GM19099 (cell line): Measurements from ENCODE around the gene NID1.

Experiments used
- POLR2A ChIP-seq: IDR thresholded peaks from 3 replicates; pipeline ENCODE4 v1.6.1; 2011; ENCODE audit warnings: low read depth; ENCODE audit not compliant: insufficient read length; ENCODE audit errors: extremely low read depth

NID1 gene

DNA sequence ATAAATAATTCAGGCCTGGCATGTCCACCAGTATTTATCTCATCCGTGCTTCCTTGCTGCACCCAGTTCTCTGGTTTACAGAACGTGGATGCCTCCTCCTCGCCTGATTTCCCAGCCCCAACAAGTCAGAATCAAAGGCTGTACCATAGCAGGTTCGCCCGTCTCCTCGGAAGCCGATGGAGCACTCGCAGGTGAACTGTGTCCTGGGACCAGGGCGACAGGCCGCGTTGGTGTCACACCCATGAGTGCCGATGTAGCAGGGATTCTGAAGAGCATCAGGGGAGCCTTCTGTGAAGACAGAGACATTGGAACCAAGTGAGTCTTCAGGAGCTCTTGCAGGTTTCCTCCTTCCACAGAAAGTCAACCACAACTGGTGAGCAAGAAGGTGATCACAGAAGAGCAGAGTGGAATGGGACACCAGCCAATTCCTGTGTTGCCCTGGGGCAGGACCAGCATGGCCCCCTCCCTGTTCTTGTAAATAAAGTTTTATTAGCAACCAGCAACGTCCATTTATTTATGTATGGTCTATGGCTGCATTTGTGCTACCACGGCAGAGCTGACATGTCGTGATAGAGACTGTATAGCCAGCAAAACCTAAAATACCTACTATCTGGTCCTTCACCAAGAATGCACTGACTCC, 40.8 kb downstream of the NID1 start:
- TF ChIP-seq POLR2A, result no peak

DNA sequence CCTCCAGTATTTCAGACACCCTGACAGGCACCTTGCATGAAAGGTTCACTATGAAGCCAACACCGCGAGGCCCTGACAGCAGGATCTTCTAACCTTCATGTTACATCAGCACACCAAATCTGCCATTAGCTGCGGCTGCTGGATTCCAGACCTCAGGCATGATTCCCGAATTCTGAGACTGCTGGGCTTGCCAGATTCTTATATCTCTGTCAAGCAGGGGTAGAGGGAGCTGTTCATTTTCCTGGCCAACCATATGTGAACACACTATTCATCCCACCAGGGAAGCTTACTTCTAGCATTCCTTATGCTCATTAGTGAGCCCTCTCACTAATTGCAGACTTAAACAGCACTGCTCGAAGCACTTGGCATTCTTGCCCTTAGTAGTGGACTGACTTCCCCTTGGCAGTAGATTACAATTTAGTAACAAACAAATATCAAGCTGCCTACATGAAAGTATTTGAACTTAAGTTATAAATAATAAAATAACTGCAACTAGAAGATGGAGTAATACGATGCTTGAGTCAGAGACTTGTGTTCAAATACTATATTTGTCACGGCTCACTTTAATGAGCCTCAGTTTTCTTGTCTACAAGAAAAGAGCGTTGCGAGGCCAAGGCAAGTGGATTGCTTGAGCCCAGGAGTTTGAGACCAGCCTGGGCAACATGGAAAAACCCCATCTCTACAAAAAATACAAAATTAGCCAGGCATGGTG, 43.3 kb downstream of the NID1 start:
- TF ChIP-seq POLR2A, result no peak

- TF ChIP-seq POLR2A, result no peak
Measured at GRCh38 chr1:236020359-236021219, 44.3 kb downstream of the NID1 start.

- TF ChIP-seq POLR2A, result no peak
Measured at GRCh38 chr1:236018885-236019453, 45.9 kb downstream of the NID1 start.

DNA sequence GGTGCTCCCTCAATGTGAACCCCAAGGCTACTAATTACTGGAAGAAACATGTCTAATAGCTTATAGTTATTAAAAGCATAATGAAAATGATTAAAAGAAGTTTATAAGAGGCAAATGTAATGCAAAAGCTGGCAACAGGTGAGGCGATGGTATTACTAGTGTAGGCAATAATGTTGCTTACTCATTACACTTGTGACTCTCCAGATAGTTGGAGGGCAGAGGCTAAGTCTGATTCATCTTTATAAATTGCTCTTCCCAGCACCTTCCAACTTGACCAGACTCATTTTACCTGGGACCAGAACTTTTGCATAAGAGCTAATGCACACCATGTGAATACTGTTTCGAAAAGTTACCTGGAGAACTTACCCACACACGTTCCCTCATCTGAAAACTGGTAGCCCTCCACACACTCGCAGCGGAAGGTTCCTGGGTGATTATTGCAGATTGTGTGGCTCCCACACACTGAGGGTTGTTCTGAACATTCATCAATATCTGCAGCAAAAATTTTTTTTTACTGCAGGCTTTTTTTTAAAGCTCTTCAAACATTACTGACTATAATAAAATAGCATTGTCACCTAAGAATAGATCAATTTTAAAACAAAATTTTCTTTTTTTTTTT, 48.0 kb downstream of the NID1 start:
- TF ChIP-seq POLR2A, result no peak

- no peak for TF ChIP-seq POLR2A
Measured at GRCh38 chr1:236016083-236016482, 48.8 kb downstream of the NID1 start.

DNA sequence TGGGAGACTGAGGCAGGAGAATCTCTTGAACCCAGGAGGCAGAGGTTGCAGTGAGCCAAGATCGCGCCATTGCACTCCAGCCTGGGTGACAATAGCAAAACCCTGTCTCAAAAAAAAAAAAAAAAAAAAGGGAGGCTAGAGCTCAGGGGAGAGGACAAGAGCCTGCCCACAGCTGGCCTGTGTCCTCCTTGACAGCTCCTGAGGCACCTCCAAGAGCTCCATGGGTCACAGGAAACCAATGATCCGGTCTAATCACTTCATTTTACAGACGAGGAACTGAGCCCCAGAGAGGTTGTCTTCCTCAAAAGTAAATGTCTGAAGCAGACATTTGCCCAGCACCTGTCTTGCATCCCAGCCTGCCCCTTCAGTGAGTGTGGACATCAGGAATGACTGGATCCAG, 49.4 kb downstream of the NID1 start:
- no peak for TF ChIP-seq POLR2A

DNA sequence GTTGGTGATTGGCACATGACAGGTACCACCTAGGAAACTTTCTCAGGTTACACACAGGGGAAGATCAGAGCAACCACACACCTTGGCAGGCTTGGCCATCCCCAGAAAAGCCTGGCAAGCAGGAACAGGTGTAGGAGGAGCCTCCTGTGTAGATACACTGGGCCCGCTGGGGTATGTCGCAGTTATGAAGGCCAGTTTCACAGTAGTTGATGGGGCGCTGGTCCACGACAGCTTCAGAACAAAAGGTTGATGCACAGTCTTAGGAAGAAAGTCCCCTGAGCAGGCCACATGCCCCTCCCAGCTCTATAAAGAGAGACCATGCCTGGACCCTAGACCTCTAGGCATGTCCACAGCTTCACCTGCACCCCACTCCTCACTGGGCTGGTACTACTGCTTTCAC, 51.6 kb downstream of the NID1 start:
- no peak for TF ChIP-seq POLR2A

DNA sequence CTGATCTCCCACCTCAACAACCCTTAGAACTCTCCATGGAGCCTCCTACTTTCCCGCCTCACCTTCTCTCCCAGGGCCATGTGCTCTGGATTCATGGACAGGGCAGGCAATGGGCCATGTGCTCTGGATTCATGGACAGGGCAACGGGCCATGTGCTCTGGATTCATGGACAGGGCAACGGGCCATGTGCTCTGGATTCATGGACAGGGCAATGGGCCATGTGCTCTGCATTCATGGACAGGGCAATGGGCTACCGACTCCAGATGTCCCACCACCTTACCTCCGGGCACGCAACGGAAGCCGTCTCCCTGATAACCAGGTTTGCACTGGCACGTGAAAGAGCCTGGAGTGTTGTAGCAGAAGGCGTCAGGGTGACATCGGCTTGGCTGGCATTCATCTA, 53.2 kb downstream of the NID1 start:
- no peak for TF ChIP-seq POLR2A

GRCh38 chr1:236010443-236010842, 54.4 kb downstream of the NID1 start:
- no peak for TF ChIP-seq POLR2A

DNA sequence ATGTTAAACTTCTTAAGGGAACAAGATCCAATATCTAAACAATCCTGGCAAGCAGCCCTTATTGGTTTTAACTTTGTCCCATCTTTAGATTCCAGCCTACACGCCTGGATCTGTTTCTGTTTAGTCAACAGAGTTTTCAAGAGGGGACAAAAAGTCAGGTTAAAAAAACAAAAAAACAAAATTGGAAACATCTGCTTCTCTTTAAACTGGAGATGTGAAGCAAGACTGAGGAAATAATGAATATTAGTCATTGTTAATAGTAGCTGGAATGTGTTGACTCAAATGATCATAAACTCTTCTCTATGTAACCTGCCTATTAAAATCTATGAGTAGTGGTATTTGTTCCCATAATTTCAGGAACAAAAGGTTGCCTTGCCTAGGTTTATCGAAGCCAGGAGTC, 55.0 kb downstream of the NID1 start:
- TF ChIP-seq POLR2A, result no peak

DNA sequence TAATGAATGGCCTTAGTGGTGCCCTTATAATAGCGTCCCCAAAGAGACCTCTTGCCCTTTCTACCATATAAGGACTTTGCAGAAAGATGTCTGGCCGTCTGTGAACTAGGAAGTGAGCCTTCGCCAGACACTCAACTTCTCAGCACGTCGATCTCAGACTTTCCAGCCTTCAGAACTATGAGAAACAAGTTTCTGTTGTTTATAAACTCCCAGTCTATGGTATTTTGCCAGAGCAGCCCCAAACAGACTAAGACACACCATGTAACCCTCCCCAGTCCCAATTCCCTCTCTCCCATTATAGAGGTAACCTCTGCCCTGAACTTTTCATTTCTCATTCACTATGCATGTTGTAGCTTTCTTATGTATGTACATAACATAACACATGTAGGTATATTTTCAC, 55.7 kb downstream of the NID1 start:
- TF ChIP-seq POLR2A, result no peak

- TF ChIP-seq POLR2A, result no peak
Measured at GRCh38 chr1:236007781-236008180, 57.1 kb downstream of the NID1 start.

DNA sequence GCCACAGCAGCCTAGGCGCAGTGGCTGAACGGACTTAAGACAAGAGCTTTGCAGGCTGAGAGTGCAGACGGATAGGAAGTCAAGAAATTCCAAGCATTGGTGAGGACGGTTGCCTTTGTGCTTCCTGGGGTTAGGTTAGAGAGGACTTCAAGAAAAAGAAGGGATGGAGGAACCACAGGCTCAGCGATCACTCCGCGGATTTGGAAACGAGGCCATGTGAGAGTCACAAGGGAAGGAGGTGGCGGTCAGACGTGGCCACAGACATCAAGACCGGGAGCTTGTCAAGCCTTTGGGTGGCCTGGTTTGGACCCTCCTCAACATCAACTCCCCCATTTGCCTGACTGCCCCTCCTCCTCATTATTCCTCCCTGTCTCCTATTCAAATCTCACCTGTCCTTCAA, 62.3 kb downstream of the NID1 start:
- TF ChIP-seq POLR2A, result no peak

DNA sequence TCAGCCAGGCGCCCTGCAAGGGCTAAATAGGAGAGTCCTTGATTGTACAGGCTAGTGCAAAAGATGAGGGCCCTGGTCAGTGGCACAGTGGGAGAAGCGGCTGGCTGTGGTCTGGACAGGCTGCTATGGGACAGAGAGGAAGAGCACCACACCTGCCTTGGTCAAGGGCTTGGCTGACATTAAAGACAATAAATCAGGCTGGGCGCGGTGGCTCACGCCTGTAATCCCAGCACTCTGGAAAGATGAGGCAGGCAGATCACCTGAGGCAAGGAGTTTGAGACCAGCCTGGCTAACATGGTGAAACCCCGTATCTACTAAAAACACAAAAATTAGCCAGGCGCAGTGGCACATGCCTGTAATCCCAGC, 62.9 kb downstream of the NID1 start:
- no peak for TF ChIP-seq POLR2A
